Head of caudate nucleus (tissue), 42 donors: ENCODE results near the gene CBLN1.

Source experiments
- DNase-seq, 42 donors: peaks; one replicate each; pipeline versions ENCODE4 v3.0.0 to v3.0.0-alpha.2; 2020 to 2021; ENCODE audit warnings: mixed read lengths in 7 of 42
- intact Hi-C: fragments of 100-400 bp; cut with DNase I; formaldehyde crosslinking; loops from one replicate; pipeline ENCODE4 v1.15.0; 2022

The CBLN1 gene

GRCh38 chr16:49278944-49279725 is 2.5 kb downstream of the CBLN1 start:
- intact Hi-C loops: no loop called here
- DNase-seq: no peak

- intact Hi-C loops: no loop called here
- DNase-seq: no peak
Observed at GRCh38 chr16:49278567-49278827, 3.1 kb downstream of the CBLN1 start.

GRCh38 chr16:49277766-49278566 is 3.7 kb downstream of the CBLN1 start:
- intact Hi-C loops: no loop called here
- no peak for DNase-seq

DNA sequence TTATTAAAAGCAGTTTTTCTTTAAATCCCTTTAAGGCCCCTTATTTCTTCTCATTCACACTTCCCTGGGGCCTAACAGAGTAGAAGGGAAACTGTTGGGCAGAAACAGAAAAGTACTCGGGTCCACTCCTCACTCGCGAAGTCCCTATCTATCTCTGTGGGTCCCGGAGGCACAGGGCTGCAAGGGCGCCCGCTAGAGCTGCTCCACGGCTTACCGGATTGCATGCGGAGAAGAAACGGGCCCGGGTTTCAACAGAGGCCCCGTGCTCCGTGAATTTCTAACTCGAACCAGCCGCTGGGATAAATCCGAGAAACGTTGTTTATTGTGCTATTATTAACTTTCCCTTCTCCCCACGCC is 4.3 kb downstream of the CBLN1 start:
- intact Hi-C loops: no loop called here
- no peak for DNase-seq

DNA sequence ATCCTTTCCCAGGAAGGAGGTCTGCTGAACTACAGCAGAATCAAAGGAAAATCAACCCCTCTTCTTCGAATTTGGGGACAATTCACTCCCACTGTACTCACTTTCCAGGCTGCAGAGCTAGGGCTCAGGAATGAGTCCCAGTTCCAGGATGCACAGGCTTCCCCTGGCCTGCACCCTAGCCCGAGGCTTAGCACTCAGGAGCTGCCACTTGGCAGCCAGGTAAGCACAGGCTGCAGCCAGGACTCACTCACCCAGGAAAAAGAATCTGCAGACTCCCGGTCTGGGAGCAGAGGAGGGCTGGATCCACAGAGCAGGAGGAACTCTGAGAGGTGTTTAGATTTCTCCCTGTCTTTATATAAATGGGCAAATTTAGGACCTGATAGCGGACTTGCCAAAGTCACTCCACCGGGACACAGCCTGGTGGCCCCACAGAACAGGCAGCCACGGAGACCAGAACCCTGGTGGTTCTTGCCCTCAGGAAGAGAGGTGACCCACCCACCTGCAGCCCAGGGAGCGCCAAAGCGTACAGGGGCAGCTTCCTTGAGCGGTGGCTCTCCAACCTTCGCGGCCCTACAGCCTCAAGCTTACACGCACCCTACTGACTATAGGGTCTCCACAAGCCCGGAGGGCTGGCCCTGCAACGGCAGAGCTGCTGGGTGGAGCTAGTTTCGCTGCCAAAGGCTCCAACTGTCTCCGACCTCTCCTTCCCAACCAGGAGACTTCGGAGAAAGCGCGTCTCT is 4.8 kb downstream of the CBLN1 start:
- no peak for DNase-seq
- intact Hi-C loops: no loop called here

GRCh38 chr16:49275870-49276269 is 5.8 kb downstream of the CBLN1 start:
- no peak for DNase-seq
- intact Hi-C loops: no loop called here

DNA sequence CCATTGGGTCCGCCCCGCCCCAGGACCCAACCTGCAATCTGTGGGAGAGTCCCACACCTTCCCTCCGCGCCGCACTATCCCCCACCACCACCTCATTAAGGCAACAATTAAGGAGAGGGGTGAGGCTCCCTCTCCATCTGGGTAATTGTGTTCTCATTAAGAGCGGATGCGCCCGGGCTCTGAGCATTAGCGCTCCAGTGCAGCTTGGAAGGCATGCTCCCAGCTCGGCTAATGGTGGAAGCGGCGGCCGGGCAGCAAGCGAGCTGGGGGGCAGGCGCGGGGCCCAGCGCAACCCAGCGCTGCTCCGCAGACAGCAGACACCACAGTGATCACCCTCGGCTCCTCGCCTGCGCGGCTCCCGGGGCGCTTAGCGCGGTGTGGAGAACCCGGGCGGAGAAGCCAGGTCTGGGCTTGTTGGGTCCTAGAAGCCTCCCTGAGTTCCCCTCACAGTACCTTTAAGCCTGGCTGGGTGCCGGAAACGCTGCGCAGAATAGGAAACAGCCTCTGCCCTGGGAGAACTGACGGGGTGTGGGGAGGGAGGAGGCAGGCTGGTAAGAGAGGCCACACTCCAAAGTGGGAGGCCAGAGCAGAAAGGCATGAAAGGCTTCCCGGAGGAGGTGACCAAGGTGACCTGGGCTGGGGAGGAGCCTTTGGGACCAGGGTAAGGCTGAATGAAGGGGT is 6.4 kb downstream of the CBLN1 start:
- intact Hi-C loops: no loop called here
- DNase-seq: no peak

DNA sequence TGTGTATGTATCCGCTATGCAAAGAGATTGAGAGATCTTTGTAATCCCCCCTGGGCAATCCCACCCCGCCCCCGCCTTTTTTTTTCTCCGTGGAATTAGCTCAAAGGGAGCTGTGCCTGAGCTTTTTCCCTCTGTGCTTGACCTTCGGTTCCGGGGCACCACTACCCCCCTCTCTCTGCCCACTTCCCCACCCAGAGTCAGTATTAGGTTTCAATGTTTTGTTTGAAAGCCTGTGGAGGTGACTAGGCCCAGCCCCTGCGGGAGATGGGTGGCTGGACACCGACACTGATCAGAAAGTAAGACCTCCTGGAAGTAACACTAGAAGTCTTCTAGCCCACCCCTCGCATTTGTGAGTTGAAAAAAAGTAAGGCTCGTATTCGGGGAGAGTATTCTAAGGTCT is 7.0 kb downstream of the CBLN1 start:
- DNase-seq: no peak
- intact Hi-C loops: no loop called here

DNA sequence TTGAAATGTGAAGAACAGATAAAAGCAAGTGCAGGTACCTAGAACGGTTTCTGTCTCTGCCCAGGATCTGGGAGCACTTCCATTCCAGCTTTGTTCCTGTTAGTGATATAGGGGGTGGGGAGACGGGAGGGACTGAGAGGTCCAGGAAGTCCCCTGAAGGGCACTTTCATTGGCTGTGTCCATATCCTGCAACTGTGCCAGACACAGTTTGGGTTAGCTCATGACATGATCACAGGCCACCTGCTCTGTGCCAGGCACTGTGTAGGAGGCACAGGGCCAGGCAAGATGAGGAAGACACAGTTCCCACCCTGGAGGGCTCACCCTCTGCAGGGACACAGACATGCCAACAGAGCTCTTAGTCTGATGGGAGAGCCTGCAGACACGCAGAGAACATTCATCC is 7.9 kb downstream of the CBLN1 start:
- no peak for DNase-seq
- intact Hi-C loops: no loop called here

- DNase-seq: no peak
- intact Hi-C loops: no loop called here
Observed at GRCh38 chr16:49271363-49271762, 10.3 kb downstream of the CBLN1 start.

DNA sequence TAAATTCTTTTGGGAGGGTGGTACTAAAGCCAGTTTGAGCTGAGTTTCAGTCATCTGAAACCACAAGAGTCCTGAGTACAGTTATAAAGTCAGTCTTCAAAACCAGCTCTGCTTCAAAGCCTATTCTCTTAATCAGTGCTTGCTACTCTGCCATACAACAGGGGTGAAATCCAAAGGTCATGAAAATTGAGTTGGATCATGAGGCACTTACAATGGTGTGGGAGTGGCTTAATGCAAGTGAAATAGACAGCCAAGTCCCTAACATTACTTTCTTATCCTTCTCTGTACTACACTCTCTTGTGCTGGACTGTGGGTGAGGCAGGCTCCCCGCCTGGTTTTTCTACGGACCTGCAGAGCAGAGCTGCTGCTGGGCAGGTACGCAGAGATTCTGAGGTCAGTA is 12.4 kb downstream of the CBLN1 start:
- intact Hi-C loops: no loop called here

GRCh38 chr16:49268667-49269066 is 13.0 kb downstream of the CBLN1 start:
- intact Hi-C loops: no loop called here
- no peak for DNase-seq

More for the DNA sequence above, 12.4 kb downstream of the CBLN1 start:
- no peak for DNase-seq

GRCh38 chr16:49262501-49262900 is 19.1 kb downstream of the CBLN1 start:
- intact Hi-C loops: no loop called here
- no peak for DNase-seq

DNA sequence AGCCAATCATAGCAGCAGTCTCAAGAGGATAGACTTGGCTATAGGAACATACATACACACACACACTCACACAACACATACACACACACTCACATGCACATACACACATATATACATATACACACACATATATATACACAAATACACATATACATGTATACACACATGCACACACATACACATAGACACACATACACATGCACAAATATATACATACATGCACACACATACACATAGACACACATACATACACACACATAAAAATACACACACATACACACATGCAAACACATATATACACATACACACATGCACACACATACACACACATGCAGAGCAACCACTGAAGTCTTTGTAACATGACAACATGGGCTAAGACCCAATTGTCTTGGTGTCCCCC is 19.7 kb downstream of the CBLN1 start:
- no peak for DNase-seq
- intact Hi-C loops: no loop called here

- intact Hi-C loops: no loop called here
- no peak for DNase-seq
Observed at GRCh38 chr16:49260956-49261530, 20.6 kb downstream of the CBLN1 start.

- no peak for DNase-seq
- intact Hi-C loops: no loop called here
Observed at GRCh38 chr16:49260253-49260652, 21.4 kb downstream of the CBLN1 start.

DNA sequence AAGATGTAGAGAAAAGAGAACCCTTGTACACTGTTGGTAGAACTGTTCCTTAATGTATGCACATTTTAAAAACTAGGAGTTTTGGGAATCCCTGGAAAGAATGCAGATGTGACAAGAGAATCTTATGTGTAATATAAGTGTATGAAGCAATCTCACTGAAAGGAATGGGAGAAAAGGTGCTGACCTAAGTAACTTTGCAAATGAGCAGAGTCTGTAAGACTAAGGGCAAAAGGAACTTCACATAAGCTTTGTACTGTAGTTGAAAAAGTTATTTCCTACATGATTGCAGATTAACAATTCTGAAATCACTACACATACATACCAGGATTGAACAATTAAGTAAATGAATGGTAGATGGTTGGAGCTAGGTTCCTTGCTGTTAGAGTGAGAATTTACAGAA is 22.3 kb downstream of the CBLN1 start:
- intact Hi-C loops: no loop called here
- no peak for DNase-seq

DNA sequence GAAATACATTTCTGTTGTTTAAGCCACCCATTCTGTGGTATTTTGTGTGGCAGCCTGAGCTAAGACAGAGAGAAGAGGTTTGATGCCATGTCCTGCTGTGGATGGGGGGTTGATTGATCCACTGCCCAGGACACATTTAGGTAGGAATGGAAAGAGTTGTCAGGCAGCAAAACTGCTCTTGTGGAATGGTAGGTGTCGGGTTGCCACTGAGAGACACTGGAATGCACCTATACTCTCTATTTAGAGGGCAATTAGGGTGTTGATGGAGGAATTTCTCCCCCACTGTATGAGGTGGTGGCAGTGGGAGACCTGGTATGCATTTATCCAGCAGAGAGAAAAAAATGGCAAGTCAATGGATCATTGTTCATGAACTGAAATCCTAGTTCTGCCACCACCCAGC is 30.9 kb downstream of the CBLN1 start:
- intact Hi-C loops: no loop called here

GRCh38 chr16:49248227-49248626 is 33.4 kb downstream of the CBLN1 start:
- intact Hi-C loops: no loop called here
- no peak for DNase-seq

More for the DNA sequence above, 30.9 kb downstream of the CBLN1 start:
- DNase-seq: no peak

DNA sequence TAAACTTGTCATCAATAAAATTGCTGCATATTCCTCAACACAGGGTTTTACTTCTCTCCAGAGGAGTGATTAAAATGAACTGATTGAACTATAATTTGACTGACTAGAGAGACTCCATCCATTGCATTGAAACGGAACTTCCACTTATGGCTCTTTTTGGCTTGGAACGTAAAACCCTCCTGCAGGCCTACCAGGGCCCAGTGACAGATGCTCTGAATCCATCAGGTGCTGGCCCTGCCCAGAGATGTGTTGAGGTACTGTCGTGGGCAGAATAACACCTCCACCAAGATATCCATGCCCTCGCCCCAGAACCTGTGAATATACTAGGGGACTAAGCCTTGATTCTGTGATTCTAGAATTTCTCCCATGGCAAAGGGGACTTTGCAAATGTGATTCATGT is 45.4 kb downstream of the CBLN1 start:
- no peak for DNase-seq
- intact Hi-C loops: no loop called here
